PFSK-1 (cell line): ENCODE results near the gene HUS1.

Experiments
- FOXP2 ChIP-seq: optimal IDR thresholded peaks from 2 replicates; pipeline ENCODE3; 2011; ENCODE audit warnings: borderline replicate concordance, control low read depth, inconsistent platforms; ENCODE audit not compliant: insufficient read depth; ENCODE audit errors: extremely low read length, extremely low read depth
- POLR2AphosphoS5 ChIP-seq: IDR thresholded peaks from 2 replicates; pipeline ENCODE4 v1.6.1; 2012; ENCODE audit warnings: low read depth, mild to moderate bottlenecking, control low read depth, low read length, moderate library complexity
- SIN3A ChIP-seq: IDR thresholded peaks from 2 replicates; pipeline ENCODE4 v1.6.1; 2012; ENCODE audit warnings: mild to moderate bottlenecking, low read length, moderate library complexity, borderline replicate concordance; ENCODE audit not compliant: insufficient read depth
- TAF1 ChIP-seq: IDR thresholded peaks from 2 replicates; pipeline ENCODE4 v1.6.1; 2012; ENCODE audit warnings: low read length, control low read depth, borderline replicate concordance; ENCODE audit not compliant: insufficient read depth
- TF ChIP-seq, protein P1 (sequence below), 2 experiments: IDR thresholded peaks; 2 replicates each; pipeline versions ENCODE4 v1.6.1 to v1.8.0; 2011 to 2012; ENCODE audit warnings: low read depth in 2 of 2, low read length in 2 of 2, control low read depth in 1 of 2, inconsistent platforms in 1 of 2, mild to moderate bottlenecking in 1 of 2, moderate library complexity in 1 of 2; ENCODE audit not compliant: insufficient read depth in 1 of 2

HUS1 gene

DNA sequence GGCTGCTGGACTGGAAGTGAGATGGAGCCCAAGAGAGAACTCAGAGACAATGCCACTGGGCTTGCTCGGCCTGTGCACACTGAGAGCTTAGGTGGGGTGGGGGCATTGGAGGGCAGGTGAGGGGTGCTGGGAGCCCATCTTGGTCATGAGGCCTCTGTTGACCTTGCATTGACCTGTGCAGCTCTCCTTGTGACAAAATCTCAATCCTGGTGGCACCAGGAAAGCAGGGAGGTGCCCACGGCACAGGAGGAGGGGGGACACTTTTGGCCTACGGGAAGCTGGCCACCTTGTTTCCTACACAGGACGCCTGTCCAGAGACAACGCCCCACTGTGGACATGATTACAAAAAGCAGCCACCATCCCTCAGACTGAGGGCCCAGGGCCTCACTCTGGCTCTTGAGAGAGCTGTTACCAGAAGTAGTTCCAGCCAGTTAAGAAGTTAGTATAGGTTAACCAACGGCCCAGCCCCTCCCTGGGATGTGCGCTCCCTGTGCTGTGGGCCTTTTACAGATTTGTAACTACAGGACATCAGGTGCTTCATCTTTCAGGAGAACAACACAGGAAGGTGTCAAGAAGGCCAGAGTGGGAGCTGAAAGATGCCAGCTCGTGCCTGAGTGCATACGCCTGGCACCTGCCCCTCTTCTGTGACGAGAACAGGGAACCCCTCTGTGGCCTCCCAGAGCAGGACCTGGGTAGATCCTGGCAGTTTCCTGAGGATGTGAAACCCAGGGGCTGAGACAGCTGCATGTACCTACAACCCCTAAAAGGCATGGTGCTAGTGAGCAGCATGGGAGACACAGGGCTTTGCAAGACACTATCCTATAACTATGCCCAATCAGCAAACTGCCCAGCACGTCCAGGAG is 41.5 kb downstream of the HUS1 start:
- no peak for TF ChIP-seq FOXP2
- TF ChIP-seq SIN3A = no peak
- TF ChIP-seq POLR2AphosphoS5 = no peak
- TF ChIP-seq, protein P1, sequence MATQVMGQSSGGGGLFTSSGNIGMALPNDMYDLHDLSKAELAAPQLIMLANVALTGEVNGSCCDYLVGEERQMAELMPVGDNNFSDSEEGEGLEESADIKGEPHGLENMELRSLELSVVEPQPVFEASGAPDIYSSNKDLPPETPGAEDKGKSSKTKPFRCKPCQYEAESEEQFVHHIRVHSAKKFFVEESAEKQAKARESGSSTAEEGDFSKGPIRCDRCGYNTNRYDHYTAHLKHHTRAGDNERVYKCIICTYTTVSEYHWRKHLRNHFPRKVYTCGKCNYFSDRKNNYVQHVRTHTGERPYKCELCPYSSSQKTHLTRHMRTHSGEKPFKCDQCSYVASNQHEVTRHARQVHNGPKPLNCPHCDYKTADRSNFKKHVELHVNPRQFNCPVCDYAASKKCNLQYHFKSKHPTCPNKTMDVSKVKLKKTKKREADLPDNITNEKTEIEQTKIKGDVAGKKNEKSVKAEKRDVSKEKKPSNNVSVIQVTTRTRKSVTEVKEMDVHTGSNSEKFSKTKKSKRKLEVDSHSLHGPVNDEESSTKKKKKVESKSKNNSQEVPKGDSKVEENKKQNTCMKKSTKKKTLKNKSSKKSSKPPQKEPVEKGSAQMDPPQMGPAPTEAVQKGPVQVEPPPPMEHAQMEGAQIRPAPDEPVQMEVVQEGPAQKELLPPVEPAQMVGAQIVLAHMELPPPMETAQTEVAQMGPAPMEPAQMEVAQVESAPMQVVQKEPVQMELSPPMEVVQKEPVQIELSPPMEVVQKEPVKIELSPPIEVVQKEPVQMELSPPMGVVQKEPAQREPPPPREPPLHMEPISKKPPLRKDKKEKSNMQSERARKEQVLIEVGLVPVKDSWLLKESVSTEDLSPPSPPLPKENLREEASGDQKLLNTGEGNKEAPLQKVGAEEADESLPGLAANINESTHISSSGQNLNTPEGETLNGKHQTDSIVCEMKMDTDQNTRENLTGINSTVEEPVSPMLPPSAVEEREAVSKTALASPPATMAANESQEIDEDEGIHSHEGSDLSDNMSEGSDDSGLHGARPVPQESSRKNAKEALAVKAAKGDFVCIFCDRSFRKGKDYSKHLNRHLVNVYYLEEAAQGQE (IDR thresholded peaks at IDR 0.05; ENCODE audit: insufficient read depth in 1 of 2, low read depth in 2 of 2, low read length in 2 of 2) = no peak
- no peak for TF ChIP-seq TAF1

DNA sequence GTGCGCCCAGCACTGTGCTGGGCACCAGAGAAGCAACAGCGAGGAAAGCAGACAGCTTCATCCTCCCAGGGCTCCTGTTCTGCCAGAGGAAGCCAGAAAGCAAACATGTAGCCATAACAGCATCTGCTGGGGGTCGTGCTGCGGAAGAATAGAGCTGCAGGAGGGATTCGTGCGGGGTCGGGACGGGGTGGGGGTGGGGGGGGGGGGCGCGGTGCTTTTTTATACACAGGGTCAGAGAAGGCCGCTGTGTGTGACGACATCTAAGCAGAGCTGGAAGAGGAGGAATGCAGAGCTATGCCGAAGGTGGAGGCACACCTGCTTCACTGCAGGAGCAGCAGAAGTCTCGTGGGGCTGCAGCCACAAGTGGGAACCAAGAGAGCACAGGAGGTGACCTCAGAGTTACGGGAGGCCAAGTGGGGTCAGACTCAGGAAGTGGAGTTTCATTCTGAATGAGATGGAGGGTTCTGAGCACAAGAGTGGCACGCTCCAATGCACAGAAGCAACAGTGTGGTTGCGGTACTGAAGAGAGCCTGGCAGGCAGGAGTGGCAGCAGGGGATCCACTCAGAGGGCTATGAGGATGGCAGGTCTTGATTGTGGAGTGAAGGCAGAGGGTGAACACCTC is 42.2 kb downstream of the HUS1 start:
- no peak for TF ChIP-seq FOXP2
- TF ChIP-seq, protein P1 (IDR thresholded peaks at IDR 0.05; ENCODE audit: insufficient read depth in 1 of 2, low read depth in 2 of 2, low read length in 2 of 2) = no peak

DNA sequence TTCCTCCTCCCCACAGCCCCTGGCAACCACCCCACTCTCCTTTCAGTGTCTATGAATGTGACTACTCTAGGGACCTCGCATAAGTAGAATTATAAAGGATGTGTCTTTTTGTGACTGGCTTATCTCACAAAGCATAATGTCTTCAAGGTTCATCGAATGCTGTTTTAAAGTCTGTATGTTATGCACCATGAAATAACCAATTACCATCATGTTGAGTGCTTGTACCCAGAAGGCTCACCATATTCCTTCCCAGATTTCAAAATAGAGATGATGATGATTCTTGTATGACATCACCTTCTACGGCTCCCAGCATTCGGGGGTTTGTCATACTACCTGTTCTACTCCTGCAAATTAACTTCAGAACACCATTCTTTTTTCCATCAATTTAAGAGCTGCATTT is 43.1 kb downstream of the HUS1 start:
- TF ChIP-seq SIN3A (no peak), FOXP2 (no peak), TAF1 (no peak), POLR2AphosphoS5 (no peak)
- TF ChIP-seq, protein P1 (IDR thresholded peaks at IDR 0.05; ENCODE audit: insufficient read depth in 1 of 2, low read depth in 2 of 2, low read length in 2 of 2) = no peak

DNA sequence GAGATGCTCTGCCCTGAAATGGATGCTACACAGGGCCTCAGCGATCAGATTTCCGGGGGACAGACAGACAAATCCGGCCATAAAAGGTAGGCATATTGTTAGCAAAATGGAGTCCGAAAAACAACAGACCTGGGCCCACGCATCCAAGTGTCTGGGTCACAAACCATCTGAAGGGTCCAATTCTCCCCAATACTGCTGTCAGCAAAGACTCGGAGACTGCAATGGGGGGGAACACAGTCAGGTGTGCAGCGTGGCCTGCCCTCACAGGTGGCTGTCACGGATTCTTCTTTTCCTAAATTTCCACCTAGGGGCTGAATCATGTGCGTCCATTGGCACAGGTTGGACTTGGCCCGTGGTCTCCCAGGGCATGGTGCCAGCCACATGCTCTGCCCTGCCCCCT is 44.1 kb downstream of the HUS1 start:
- no peak for TF ChIP-seq FOXP2
- no peak for TF ChIP-seq TAF1
- TF ChIP-seq SIN3A = no peak
- TF ChIP-seq POLR2AphosphoS5 = no peak
- TF ChIP-seq, protein P1 (IDR thresholded peaks at IDR 0.05; ENCODE audit: insufficient read depth in 1 of 2, low read depth in 2 of 2, low read length in 2 of 2) = no peak
